T-helper 1 cell treated with Interleukin-12 subunit alpha and Interleukin-12 subunit beta and Interleukin-4 antibody, amounts not matched to agents 30 μg/mL and 1 μg/mL, for 36 hours (primary cell): Measurements from ENCODE around the gene SRSF11.

ENCODE experiments used
- H3K27ac Mint-ChIP-seq: one replicate; pipeline ENCODE4 v1.8.0; 2021; ENCODE audit warnings: mild to moderate bottlenecking, mixed read lengths
- H3K27me3 Mint-ChIP-seq: one replicate; pipeline ENCODE4 v1.8.0; 2021; ENCODE audit warnings: low read depth, mixed read lengths
- H3K36me3 Mint-ChIP-seq: one replicate; pipeline ENCODE4 v1.8.0; 2021; ENCODE audit warnings: low read depth, mixed read lengths
- H3K4me1 Mint-ChIP-seq: one replicate; pipeline ENCODE4 v1.8.0; 2021; ENCODE audit warnings: low read depth, mixed read lengths
- H3K4me3 Mint-ChIP-seq: one replicate; pipeline ENCODE4 v1.8.0; 2021; ENCODE audit warnings: mild to moderate bottlenecking, moderate library complexity, mixed read lengths
- H3K9me3 Mint-ChIP-seq: one replicate; pipeline ENCODE4 v1.8.0; 2021; ENCODE audit warnings: mixed read lengths

SRSF11 gene

DNA sequence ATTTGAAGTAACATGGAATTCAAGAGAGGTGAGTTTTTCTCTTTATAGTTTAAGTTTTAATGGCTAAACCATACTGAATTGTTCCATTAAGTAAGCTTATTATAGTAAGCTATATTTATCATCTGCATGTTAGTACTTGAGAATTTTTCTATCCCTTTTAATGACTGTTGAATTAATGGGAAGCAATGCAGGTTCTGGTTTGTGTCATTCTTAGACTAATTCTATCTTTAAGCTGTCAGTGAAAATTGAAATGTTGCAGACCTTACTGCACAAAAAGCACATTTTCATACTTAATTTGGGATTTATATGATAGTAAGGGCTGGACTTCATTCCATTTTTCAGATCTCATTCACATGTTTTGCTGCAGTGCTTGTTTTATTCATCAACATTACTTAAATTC is 25.9 kb downstream of the SRSF11 start:
- peak overlapping the region; percentile 24 for H3K27ac Mint-ChIP-seq

DNA sequence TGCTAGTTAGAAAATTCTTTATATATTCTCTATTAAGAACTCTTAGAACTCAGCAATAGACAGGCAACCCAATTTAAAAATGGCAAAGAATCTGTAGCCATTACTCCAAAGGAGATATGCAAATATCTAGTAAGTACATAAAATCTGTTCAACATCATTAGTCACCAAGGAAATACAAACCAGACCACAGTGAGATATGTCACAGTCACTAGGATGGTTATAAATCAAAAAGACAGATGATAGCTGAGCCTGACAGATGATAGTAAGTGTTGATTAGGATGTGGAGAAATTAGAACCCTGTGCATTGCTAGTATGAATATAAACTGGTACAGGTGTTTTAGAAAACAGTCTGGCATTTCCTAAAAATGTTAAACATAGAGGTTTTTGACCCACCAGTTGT is 26.6 kb downstream of the SRSF11 start:
- peaks cover 21% of the 10 kb centered on the region for H3K4me1 Mint-ChIP-seq
- H3K36me3 Mint-ChIP-seq = peaks cover 62% of the 10 kb centered on the region
- no peaks in the 10 kb centered on the region for H3K9me3 Mint-ChIP-seq
- H3K27me3 Mint-ChIP-seq = no peaks in the 10 kb centered on the region
- no peak overlapping the region for H3K4me3 Mint-ChIP-seq
- H3K27ac Mint-ChIP-seq = peak overlapping the region; percentile 17

More for the DNA sequence above, 25.9 kb downstream of the SRSF11 start:
- H3K9me3 Mint-ChIP-seq = no peaks in the 10 kb centered on the region
- peaks cover 21% of the 10 kb centered on the region for H3K4me1 Mint-ChIP-seq
- no peak overlapping the region for H3K4me3 Mint-ChIP-seq
- H3K27me3 Mint-ChIP-seq = no peaks in the 10 kb centered on the region
- H3K36me3 Mint-ChIP-seq = peaks cover 60% of the 10 kb centered on the region

DNA sequence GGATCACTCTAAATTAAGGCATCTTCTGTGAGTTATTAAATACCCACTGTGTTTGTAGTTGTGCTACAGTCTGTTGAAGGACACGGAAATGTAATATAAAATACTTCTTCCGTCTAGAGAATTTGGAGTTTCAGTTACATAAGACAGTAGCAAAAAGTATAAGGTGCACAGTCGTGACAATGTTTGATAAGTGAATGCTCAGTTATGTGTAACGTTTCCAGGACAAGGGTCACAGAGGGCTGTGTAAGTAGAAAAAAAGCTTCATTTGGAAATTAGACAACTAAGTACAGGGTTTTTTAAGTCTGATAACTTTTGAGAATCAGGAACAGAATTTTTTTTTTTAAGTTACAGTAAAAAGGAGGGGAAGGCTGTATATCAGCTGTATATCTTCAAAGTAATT is 27.5 kb downstream of the SRSF11 start:
- peaks cover 20% of the 10 kb centered on the region for H3K4me1 Mint-ChIP-seq
- peaks cover 57% of the 10 kb centered on the region for H3K36me3 Mint-ChIP-seq
- H3K27me3 Mint-ChIP-seq = no peaks in the 10 kb centered on the region
- H3K27ac Mint-ChIP-seq = peak overlapping the region; percentile 85
- no peaks in the 10 kb centered on the region for H3K9me3 Mint-ChIP-seq
- H3K4me3 Mint-ChIP-seq = no peak overlapping the region

DNA sequence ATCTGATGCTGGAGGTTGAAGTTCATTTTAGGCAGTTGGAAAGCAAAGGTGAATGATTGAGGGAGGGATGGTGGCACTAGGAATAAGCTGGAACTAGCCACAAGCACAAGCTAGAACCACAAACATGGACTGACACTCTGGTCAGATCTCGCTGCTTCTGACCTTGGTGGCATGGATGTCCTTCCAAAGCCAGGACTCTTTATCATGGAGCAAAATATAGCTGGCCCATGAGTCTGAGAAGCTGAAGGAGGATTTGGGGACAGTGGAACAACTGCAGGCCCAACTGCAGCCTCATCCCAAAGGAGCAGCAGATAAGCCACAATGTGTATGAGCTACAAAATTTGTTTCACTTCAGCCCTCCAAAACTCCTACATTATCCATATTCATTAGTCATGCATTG is 35.5 kb downstream of the SRSF11 start:
- Mint-ChIP-seq H3K27ac (no peak overlapping the region), H3K36me3 (peaks cover 12% of the 10 kb centered on the region), H3K4me1 (no peaks in the 10 kb centered on the region), H3K4me3 (no peak overlapping the region), H3K9me3 (no peaks in the 10 kb centered on the region), H3K27me3 (no peaks in the 10 kb centered on the region)

DNA sequence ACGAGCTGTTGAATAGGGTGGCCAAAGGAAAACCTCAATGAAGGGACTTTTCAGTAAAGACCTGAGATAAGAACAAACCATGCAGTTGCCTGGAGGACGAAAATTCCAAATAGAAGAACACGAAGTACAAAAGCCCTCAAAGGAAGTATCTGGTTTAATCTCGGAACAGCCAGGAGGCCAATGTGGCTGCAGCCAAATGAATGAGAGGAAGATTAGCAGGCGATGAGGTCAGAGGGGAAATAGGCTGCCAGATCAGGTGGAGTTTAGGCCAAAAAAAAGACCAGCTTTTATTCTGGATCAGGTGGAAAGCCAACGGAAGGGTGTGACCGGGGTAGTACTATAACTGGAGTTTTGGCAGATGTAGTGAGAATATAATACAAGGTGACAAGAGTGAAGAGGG is 43.7 kb downstream of the SRSF11 start:
- Mint-ChIP-seq H3K9me3 (no peaks in the 10 kb centered on the region), H3K27me3 (no peaks in the 10 kb centered on the region), H3K4me3 (no peak overlapping the region), H3K27ac (no peak overlapping the region), H3K4me1 (no peaks in the 10 kb centered on the region), H3K36me3 (peaks cover 26% of the 10 kb centered on the region)

DNA sequence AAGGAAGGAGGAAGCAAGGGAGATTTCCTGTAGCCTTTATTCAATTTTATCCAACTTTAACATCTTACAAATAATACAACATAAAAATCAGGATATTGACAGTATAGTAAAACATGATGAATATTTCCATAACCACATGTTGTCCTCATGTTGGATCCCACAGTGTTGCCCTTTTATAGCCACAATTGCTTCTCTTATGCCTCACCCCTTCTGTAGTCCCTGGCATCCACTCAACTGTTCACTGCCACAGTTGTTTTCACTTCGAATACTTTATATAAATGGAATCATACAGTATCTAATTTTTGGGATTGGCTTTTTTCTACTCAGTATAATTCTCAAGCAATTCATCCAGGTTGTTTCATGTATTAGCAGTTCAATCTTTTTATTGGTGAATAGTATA is 44.8 kb downstream of the SRSF11 start:
- Mint-ChIP-seq H3K36me3 (peaks cover 26% of the 10 kb centered on the region), H3K27ac (no peak overlapping the region), H3K4me1 (no peaks in the 10 kb centered on the region), H3K27me3 (no peaks in the 10 kb centered on the region), H3K9me3 (no peaks in the 10 kb centered on the region), H3K4me3 (no peak overlapping the region)

GRCh38 chr1:70277875-70278274 is 56.7 kb downstream of the SRSF11 start:
- peak overlapping the region; percentile 36 for H3K27ac Mint-ChIP-seq
- H3K36me3 Mint-ChIP-seq = peaks cover 21% of the 10 kb centered on the region
- no peak overlapping the region for H3K4me3 Mint-ChIP-seq
- H3K9me3 Mint-ChIP-seq = no peaks in the 10 kb centered on the region
- peaks cover 2% of the 10 kb centered on the region for H3K4me1 Mint-ChIP-seq
- H3K27me3 Mint-ChIP-seq = no peaks in the 10 kb centered on the region

- H3K4me1 Mint-ChIP-seq = peaks cover 2% of the 10 kb centered on the region
- no peak overlapping the region for H3K27ac Mint-ChIP-seq
- no peak overlapping the region for H3K4me3 Mint-ChIP-seq
- no peaks in the 10 kb centered on the region for H3K9me3 Mint-ChIP-seq
- no peaks in the 10 kb centered on the region for H3K27me3 Mint-ChIP-seq
- H3K36me3 Mint-ChIP-seq = peaks cover 17% of the 10 kb centered on the region
Measured at GRCh38 chr1:70278710-70279109, 57.5 kb downstream of the SRSF11 start.

- Mint-ChIP-seq H3K9me3 (no peaks in the 10 kb centered on the region), H3K4me1 (peaks cover 2% of the 10 kb centered on the region), H3K36me3 (peaks cover 18% of the 10 kb centered on the region), H3K27me3 (no peaks in the 10 kb centered on the region), H3K4me3 (no peak overlapping the region), H3K27ac (no peak overlapping the region)
Measured at GRCh38 chr1:70284366-70284765, 63.2 kb downstream of the SRSF11 start.

DNA sequence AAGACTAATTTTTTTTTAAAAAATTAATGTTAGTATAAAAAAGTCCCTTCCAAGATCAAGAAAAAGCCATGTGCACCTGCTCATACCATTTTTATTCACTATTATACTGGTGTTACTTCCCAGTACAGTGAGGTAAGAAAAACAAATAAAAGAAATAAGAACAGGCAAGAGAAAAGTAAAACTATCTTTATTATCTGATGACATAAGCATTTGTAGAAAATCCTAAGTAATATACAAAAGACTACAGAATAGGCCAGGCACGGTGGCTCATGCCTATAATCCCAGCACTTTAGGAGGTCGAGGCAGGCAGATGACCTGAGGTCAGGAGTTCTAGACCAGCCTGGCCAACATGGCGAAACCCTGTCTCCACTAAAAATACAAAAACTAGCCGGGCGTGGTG is 65.3 kb downstream of the SRSF11 start:
- H3K4me3 Mint-ChIP-seq = no peak overlapping the region
- no peaks in the 10 kb centered on the region for H3K9me3 Mint-ChIP-seq
- H3K36me3 Mint-ChIP-seq = peaks cover 14% of the 10 kb centered on the region
- H3K27me3 Mint-ChIP-seq = no peaks in the 10 kb centered on the region
- H3K4me1 Mint-ChIP-seq = no peaks in the 10 kb centered on the region
- no peak overlapping the region for H3K27ac Mint-ChIP-seq

DNA sequence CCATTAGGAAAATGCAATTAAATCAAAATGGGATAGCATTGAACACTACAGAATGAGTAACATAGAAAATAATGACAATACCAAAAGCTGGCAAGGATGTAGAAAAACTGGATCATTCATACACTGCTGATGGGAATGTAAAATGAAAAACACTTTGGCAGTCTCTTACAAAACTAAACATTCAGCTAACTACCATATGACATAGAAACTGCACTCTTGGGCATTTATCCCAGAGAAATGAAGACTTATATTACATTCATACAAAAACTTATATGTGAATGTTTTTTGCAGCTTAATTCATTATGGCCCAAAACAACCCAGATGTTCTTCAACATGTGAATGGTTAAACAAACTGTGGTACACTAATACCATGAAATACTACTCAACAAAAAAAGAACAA is 67.0 kb downstream of the SRSF11 start:
- H3K9me3 Mint-ChIP-seq = no peaks in the 10 kb centered on the region
- H3K36me3 Mint-ChIP-seq = peaks cover 21% of the 10 kb centered on the region
- H3K27ac Mint-ChIP-seq = no peak overlapping the region
- H3K4me3 Mint-ChIP-seq = no peak overlapping the region
- H3K27me3 Mint-ChIP-seq = no peaks in the 10 kb centered on the region
- H3K4me1 Mint-ChIP-seq = peaks cover under 1% of the 10 kb centered on the region

DNA sequence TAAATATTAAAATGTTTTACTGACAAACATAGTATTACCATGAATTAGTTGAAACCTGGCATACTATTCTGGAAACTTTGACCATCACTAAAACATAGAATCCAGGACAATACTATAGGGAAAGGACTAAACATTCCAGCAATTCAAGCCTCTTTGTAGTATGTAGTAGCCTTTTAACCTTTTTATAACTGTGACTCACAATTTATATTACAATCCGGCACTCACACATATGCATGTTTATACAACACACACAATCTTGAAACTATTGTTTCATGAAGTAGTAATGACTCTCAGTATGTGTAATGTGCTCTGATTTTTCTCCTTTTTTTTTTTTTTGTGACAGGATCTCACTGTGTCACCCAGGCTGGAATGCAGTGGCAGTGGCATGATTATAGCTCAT is 69.0 kb downstream of the SRSF11 start:
- Mint-ChIP-seq H3K27ac (no peak overlapping the region), H3K4me1 (peaks cover 3% of the 10 kb centered on the region), H3K9me3 (no peaks in the 10 kb centered on the region), H3K4me3 (no peak overlapping the region), H3K36me3 (peaks cover 23% of the 10 kb centered on the region), H3K27me3 (no peaks in the 10 kb centered on the region)

DNA sequence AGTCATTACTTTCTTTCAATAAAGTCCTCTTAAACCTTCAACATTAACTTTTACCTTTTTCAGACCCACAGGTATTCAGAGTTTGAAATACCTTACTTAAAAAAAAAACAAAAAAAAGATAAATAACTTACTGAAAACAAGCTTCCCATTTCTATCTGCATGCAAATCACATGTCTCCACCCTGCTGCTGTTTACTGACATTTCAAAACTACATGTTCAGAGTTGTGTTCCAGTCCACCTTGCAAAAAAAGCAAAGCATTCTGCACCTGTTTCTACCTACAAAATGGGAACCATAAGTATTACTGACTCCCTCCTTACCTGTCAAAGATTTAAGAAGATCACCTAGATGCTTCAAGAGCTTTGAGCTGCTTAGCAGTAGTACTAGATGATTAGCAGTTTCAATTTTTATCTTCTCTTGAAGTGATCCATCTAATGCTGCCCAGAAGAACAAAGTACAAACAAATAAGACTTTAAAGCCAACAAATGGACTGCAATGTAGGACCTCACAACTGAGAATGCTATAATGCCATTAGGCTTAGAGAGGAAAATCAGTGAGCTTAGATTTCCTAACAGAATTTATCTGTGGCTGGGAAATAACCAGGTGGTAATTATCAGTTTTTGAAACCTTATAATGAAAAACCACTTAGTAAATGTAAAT is 72.1 kb downstream of the SRSF11 start:
- H3K36me3 Mint-ChIP-seq = peaks cover 26% of the 10 kb centered on the region
- no peak overlapping the region for H3K4me3 Mint-ChIP-seq
- no peak overlapping the region for H3K27ac Mint-ChIP-seq

GRCh38 chr1:70295749-70296148 is 74.6 kb downstream of the SRSF11 start:
- Mint-ChIP-seq H3K4me1 (peaks cover 3% of the 10 kb centered on the region), H3K9me3 (no peaks in the 10 kb centered on the region), H3K27me3 (no peaks in the 10 kb centered on the region), H3K27ac (no peak overlapping the region), H3K4me3 (no peak overlapping the region), H3K36me3 (peaks cover 33% of the 10 kb centered on the region)

More for the DNA sequence above, 72.1 kb downstream of the SRSF11 start:
- Mint-ChIP-seq H3K27me3 (no peaks in the 10 kb centered on the region), H3K9me3 (no peaks in the 10 kb centered on the region), H3K4me1 (peaks cover 3% of the 10 kb centered on the region)

DNA sequence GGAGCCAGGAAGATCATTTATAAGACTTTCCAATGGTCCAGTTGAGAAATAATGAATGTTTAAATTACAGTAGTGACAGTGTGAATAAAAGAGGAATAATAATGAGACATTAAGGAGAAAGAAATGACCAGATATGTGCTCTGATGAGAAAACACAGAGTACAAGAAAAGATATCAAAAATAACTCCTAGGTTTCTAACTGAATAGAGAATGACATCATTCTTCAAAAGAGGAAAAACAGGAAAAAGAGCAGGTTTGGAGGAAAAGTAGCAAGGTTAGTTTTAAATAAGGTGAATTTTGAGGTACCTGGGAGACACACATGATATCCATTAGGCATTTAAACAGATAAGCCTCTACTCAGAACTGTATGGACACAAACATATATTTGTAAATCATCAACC is 78.3 kb downstream of the SRSF11 start:
- Mint-ChIP-seq H3K27ac (no peak overlapping the region), H3K36me3 (peaks cover 30% of the 10 kb centered on the region), H3K27me3 (no peaks in the 10 kb centered on the region)

More for the DNA sequence above, 78.3 kb downstream of the SRSF11 start:
- H3K9me3 Mint-ChIP-seq = no peaks in the 10 kb centered on the region
- no peaks in the 10 kb centered on the region for H3K4me1 Mint-ChIP-seq
- no peak overlapping the region for H3K4me3 Mint-ChIP-seq
